H9 (cell line): ENCODE results near the gene WDR91. TPM values are rescaled to one million over a fixed set of nuclear protein-coding genes. Genes with fewer than 3 reads are reported as not detected.
"Not testable (repeated sequence)": the region's sequence is repeated elsewhere in the genome, so short reads cannot be mapped to it uniquely, and the experiment has no call there.

ENCODE experiments used
- DNase-seq: peaks from one replicate; pipeline ENCODE4 v3.0.0-alpha.2; 2017
- H2AFZ ChIP-seq: one replicate; pipeline ENCODE4 v1.6.1; 2013; ENCODE audit warnings: mild to moderate bottlenecking, low read length, control low read depth, moderate library complexity
- H2AK5ac ChIP-seq: 2 replicates; pipeline ENCODE4 v1.6.1; 2013; ENCODE audit warnings: low read length, control low read depth, mixed read lengths; ENCODE audit not compliant: insufficient read length
- H2BK120ac ChIP-seq: one replicate; pipeline ENCODE4 v1.6.1; 2013; ENCODE audit warnings: low read depth, mild to moderate bottlenecking, low read length, control low read depth, inconsistent platforms; ENCODE audit not compliant: poor library complexity, severe bottlenecking
- H2BK12ac ChIP-seq: 2 replicates; pipeline ENCODE4 v1.6.1; 2013; ENCODE audit warnings: low read length, control low read depth, mixed read lengths, low read depth; ENCODE audit not compliant: insufficient read length
- H2BK15ac ChIP-seq: 2 replicates; pipeline ENCODE4 v1.6.1; 2013; ENCODE audit warnings: low read depth, low read length, control low read depth
- H2BK20ac ChIP-seq: one replicate; pipeline ENCODE4 v1.6.1; 2013; ENCODE audit warnings: low read depth, mild to moderate bottlenecking, low read length, control low read depth, inconsistent platforms; ENCODE audit not compliant: poor library complexity, severe bottlenecking
- H2BK5ac ChIP-seq: 2 replicates; pipeline ENCODE4 v1.6.1; 2013; ENCODE audit warnings: low read length, control low read depth, mixed read lengths; ENCODE audit not compliant: insufficient read length
- H3K14ac ChIP-seq: 2 replicates; pipeline ENCODE4 v1.6.1; 2013; ENCODE audit warnings: low read length, control low read depth; ENCODE audit not compliant: insufficient read depth
- H3K18ac ChIP-seq: 2 replicates; pipeline ENCODE4 v1.6.1; 2013; ENCODE audit warnings: low read depth, mild to moderate bottlenecking, mixed read lengths, low read length, control low read depth; ENCODE audit not compliant: insufficient read length
- H3K23ac ChIP-seq: 2 replicates; pipeline ENCODE4 v1.6.1; 2013; ENCODE audit warnings: low read length, control low read depth, mixed read lengths, low read depth; ENCODE audit not compliant: insufficient read length
- H3K23me2 ChIP-seq: 2 replicates; pipeline ENCODE4 v1.6.1; 2013; ENCODE audit warnings: low read depth, mild to moderate bottlenecking, mixed read lengths, low read length, control low read depth; ENCODE audit not compliant: insufficient read length, poor library complexity, severe bottlenecking
- H3K27ac ChIP-seq: 2 replicates; pipeline ENCODE4 v1.5.1; 2013; ENCODE audit warnings: low read length, control low read depth, mixed read lengths, low read depth; ENCODE audit not compliant: insufficient read length
- H3K27me3 ChIP-seq: 2 replicates; pipeline ENCODE4 v1.6.1; 2013; ENCODE audit warnings: low read length, control low read depth, inconsistent platforms; ENCODE audit not compliant: insufficient read depth
- H3K4ac ChIP-seq: 2 replicates; pipeline ENCODE4 v1.6.1; 2013; ENCODE audit warnings: low read depth, mild to moderate bottlenecking, control low read depth, inconsistent platforms, low read length, moderate library complexity
- H3K4me1 ChIP-seq: 2 replicates; pipeline ENCODE4 v1.6.1; 2013; ENCODE audit warnings: low read length, control low read depth, inconsistent platforms; ENCODE audit not compliant: insufficient read depth
- H3K4me2 ChIP-seq: 2 replicates; pipeline ENCODE4 v1.6.1; 2013; ENCODE audit warnings: low read length, control low read depth, mixed read lengths; ENCODE audit not compliant: insufficient read length, insufficient read depth
- H3K56ac ChIP-seq: 2 replicates; pipeline ENCODE4 v1.6.1; 2013; ENCODE audit warnings: low read depth, mild to moderate bottlenecking, mixed read lengths, low read length, control low read depth; ENCODE audit not compliant: insufficient read length
- H3K79me1 ChIP-seq: 2 replicates; pipeline ENCODE4 v1.6.1; 2013; ENCODE audit warnings: low read depth, mild to moderate bottlenecking, moderate library complexity, low read length, control low read depth, inconsistent platforms; ENCODE audit not compliant: insufficient read depth, poor library complexity, severe bottlenecking
- H3K79me2 ChIP-seq: 2 replicates; pipeline ENCODE4 v1.6.1; 2013; ENCODE audit warnings: low read length, control low read depth, inconsistent platforms; ENCODE audit not compliant: insufficient read depth
- H3K9ac ChIP-seq: 2 replicates; pipeline ENCODE4 v1.6.1; 2013; ENCODE audit warnings: low read length, control low read depth, mixed read lengths; ENCODE audit not compliant: insufficient read length; ENCODE audit errors: extremely low read depth
- H3K9me3 ChIP-seq: one replicate; pipeline ENCODE4 v1.6.1; 2013; ENCODE audit warnings: low read depth, low read length, inconsistent platforms; ENCODE audit not compliant: control insufficient read depth
- H3T11ph ChIP-seq: one replicate; pipeline ENCODE4 v1.6.1; 2013; ENCODE audit warnings: mild to moderate bottlenecking, low read length, control low read depth, inconsistent platforms
- H4K20me1 ChIP-seq: one replicate; pipeline ENCODE4 v1.6.1; 2013; ENCODE audit not compliant: control insufficient read depth, insufficient read length, insufficient read depth
- H4K5ac ChIP-seq: 2 replicates; pipeline ENCODE4 v1.6.1; 2013; ENCODE audit warnings: low read depth, mild to moderate bottlenecking, mixed read lengths, low read length, control low read depth; ENCODE audit not compliant: insufficient read length
- H4K8ac ChIP-seq: replicated peaks from 2 replicates; pipeline ENCODE4 v1.6.1; 2013; ENCODE audit warnings: low read length, control low read depth, mixed read lengths, low read depth; ENCODE audit not compliant: insufficient read length
- H4K91ac ChIP-seq: 2 replicates; pipeline ENCODE4 v1.6.1; 2013; ENCODE audit warnings: low read depth, mild to moderate bottlenecking, moderate library complexity, mixed read lengths, low read length, control low read depth; ENCODE audit not compliant: insufficient read length
- H3K27ac Mint-ChIP-seq, 3 experiments: 2 replicates in 2 of 3; 3 replicates in 1 of 3; pipeline ENCODE4 v1.8.0; 2020 to 2021; ENCODE audit warnings: mixed read lengths in 3 of 3, mild to moderate bottlenecking in 1 of 3, moderate library complexity in 1 of 3
- H3K27me3 Mint-ChIP-seq: 2 replicates; pipeline ENCODE4 v1.8.0; 2021; ENCODE audit warnings: low read depth, mild to moderate bottlenecking, moderate library complexity, mixed read lengths
- H3K36me3 Mint-ChIP-seq, 3 experiments: 2 replicates in 2 of 3; 3 replicates in 1 of 3; pipeline ENCODE4 v1.8.0; 2020 to 2021; ENCODE audit warnings: low read depth in 3 of 3, mixed read lengths in 3 of 3; ENCODE audit not compliant: insufficient read depth in 1 of 3
- H3K4me1 Mint-ChIP-seq, 2 experiments: 2 replicates each; pipeline ENCODE4 v1.8.0; 2020; ENCODE audit warnings: mixed read lengths in 2 of 2
- H3K4me3 Mint-ChIP-seq, 2 experiments: 2 replicates in 1 of 2; 3 replicates in 1 of 2; pipeline ENCODE4 v1.8.0; 2020 to 2021; ENCODE audit warnings: mild to moderate bottlenecking in 2 of 2, mixed read lengths in 2 of 2, moderate library complexity in 1 of 2
- H3K9me3 Mint-ChIP-seq, 2 experiments: 2 replicates in 1 of 2; 3 replicates in 1 of 2; pipeline ENCODE4 v1.8.0; 2020; ENCODE audit warnings: mild to moderate bottlenecking in 2 of 2, mixed read lengths in 2 of 2, moderate library complexity in 1 of 2
- WGBS: extraction: QIAGEN DNeasy Blood & Tissue Kit; methylation state at CpG from one replicate; pipeline ENCODE4 v1.1.7; 2013; ENCODE audit warnings: missing lambda C conversion rate, low lambda C conversion rate, mixed read lengths; ENCODE audit not compliant: insufficient read length; ENCODE audit errors: extremely low coverage; 5-methylcytosine and 5-hydroxymethylcytosine counted together
- total RNA-seq: library from RNA; stranded (reverse); gene quantifications from 2 replicates; pipeline ENCODE4 v1.2.1, GENCODE V29; 2021

WDR91 gene
- total RNA-seq, 1 experiment from 2014 or later, result 9.4 TPM

- H2BK5ac ChIP-seq, H3K23ac ChIP-seq, H3K27me3 Mint-ChIP-seq, H2AK5ac ChIP-seq, H2BK12ac ChIP-seq, H3K27ac ChIP-seq, H4K5ac ChIP-seq, H4K20me1 ChIP-seq, H3T11ph ChIP-seq, H3K79me2 ChIP-seq, H3K18ac ChIP-seq, H3K4me2 ChIP-seq, H3K23me2 ChIP-seq, H3K9ac ChIP-seq, H2BK15ac ChIP-seq, H3K9me3 Mint-ChIP-seq, H3K4me1 ChIP-seq, H3K56ac ChIP-seq, H3K9me3 ChIP-seq, H2BK120ac ChIP-seq, H3K27me3 ChIP-seq, H3K4ac ChIP-seq, H3K79me1 ChIP-seq, H2BK20ac ChIP-seq, H4K91ac ChIP-seq, H4K8ac ChIP-seq: not testable (repeated sequence)
- WGBS, result no CpG with 5 or more reads among the region's 19 CpGs
- peak; percentile 80 for DNase-seq
- Mint-ChIP-seq H3K27ac (peak overlapping the region; percentile 93 to 97 (median 95)), H3K4me1 (peaks cover 32 to 35% of the 10 kb centered on the region in 2 experiments), H3K36me3 (peaks cover 20 to 26% (median 24%) of the 10 kb centered on the region in 3 experiments; a peak in 6 of 7 replicates), H3K4me3 (peak overlapping the region; percentile 72 to 84)
- Histone ChIP-seq H3K14ac (0 out of 2 replicates have a peak overlapping the region, but pooled peaks have one; percentile 2), H2AFZ (peak overlapping the region; percentile 69)
These were observed 39.6 kb downstream of the WDR91 start for GRCh38 chr7:135171581-135172291.

GRCh38 chr7:135170998-135171481 lies 40.3 kb downstream of the WDR91 start:
- H4K20me1 ChIP-seq, H3K27me3 ChIP-seq, H2BK12ac ChIP-seq, H4K5ac ChIP-seq, H3K4me1 ChIP-seq, H2BK15ac ChIP-seq, H3K56ac ChIP-seq, H3K27me3 Mint-ChIP-seq, H3K79me1 ChIP-seq, H2BK120ac ChIP-seq, H3T11ph ChIP-seq, H3K79me2 ChIP-seq, H4K91ac ChIP-seq, H3K9me3 Mint-ChIP-seq, H3K9me3 ChIP-seq, H2AK5ac ChIP-seq, H3K14ac ChIP-seq, H2BK20ac ChIP-seq, H3K23me2 ChIP-seq, DNase-seq, H3K23ac ChIP-seq, H3K27ac ChIP-seq, H2BK5ac ChIP-seq, H3K4ac ChIP-seq, H4K8ac ChIP-seq, H2AFZ ChIP-seq, H3K9ac ChIP-seq: not testable (repeated sequence)
- Histone ChIP-seq H3K4me2 (peak overlapping the region; percentile 69), H3K18ac (peak overlapping the region; percentile 67)
- no CpG with 5 or more reads among the region's 12 CpGs for WGBS
- peak overlapping the region; percentile 95 to 97 (median 96); a peak in 5 of 7 replicates for H3K27ac Mint-ChIP-seq
- H3K4me1 Mint-ChIP-seq, result peaks cover 30 to 31% of the 10 kb centered on the region in 2 experiments
- peak overlapping the region; percentile 82 to 84 for H3K4me3 Mint-ChIP-seq
- peaks cover 27 to 31% (median 30%) of the 10 kb centered on the region in 3 experiments; a peak in 6 of 7 replicates for H3K36me3 Mint-ChIP-seq
